Stomach (tissue), 9 donors: Measurements from ENCODE around the gene FGF5. TPM values are rescaled to one million over a fixed set of nuclear protein-coding genes. Genes with fewer than 3 reads are reported as not detected.

ENCODE experiments used
- DNase-seq, 2 donors: peaks; one replicate each; pipeline versions ENCODE4 v3.0.0 to v3.0.0-alpha.2; 2013 to 2019
- H3K27ac ChIP-seq, 5 donors: fragments of 200-600 bp in 4 of 5; sonication (generic) in 4 of 5; one replicate each; pipeline ENCODE4 v1.5.1; 2013 to 2019; ENCODE audit warnings: mild to moderate bottlenecking in 1 of 5, moderate library complexity in 1 of 5
- H3K27me3 ChIP-seq, 3 donors: fragments of 200-600 bp; sonication (generic); one replicate each; pipeline ENCODE4 v1.5.1; 2017 to 2019; ENCODE audit warnings: mixed run types in 1 of 3
- H3K36me3 ChIP-seq, 4 donors: fragments of 200-600 bp; sonication (generic); 1 replicate in 3 of 4; 2 replicates in 1 of 4; pipeline ENCODE4 v1.5.1; 2016 to 2019
- H3K4me1 ChIP-seq, 4 donors: fragments of 200-600 bp; sonication (generic); one replicate each; pipeline ENCODE4 v1.5.1; 2016 to 2019
- H3K4me3 ChIP-seq, 4 donors: fragments of 200-600 bp; sonication (generic) in 3 of 4; one replicate each; pipeline ENCODE4 v1.5.1; 2016 to 2019; ENCODE audit warnings: mild to moderate bottlenecking in 1 of 4
- H3K9me3 ChIP-seq, 4 donors: fragments of 200-600 bp; sonication (generic); one replicate each; pipeline ENCODE4 v1.5.1; 2016 to 2019
- EP300 ChIP-seq: sonication (generic); formaldehyde crosslinking; IDR thresholded peaks from one replicate; pipeline ENCODE4 v1.6.1; 2017; ENCODE audit warnings: antibody characterized with exemption
- POLR2A ChIP-seq, 4 donors: fragments of 450-650 bp; IDR thresholded peaks; one replicate each; pipeline ENCODE4 v1.6.1; 2016; ENCODE audit warnings: antibody characterized with exemption in 4 of 4, control low read depth in 2 of 4, mild to moderate bottlenecking in 1 of 4, moderate library complexity in 1 of 4
- POLR2AphosphoS5 ChIP-seq, 3 donors: sonication (generic); formaldehyde crosslinking; IDR thresholded peaks; one replicate each; pipeline ENCODE4 v1.6.1; 2016; ENCODE audit warnings: antibody characterized with exemption in 3 of 3
- WGBS, 5 donors: extraction: QIAGEN DNeasy Blood & Tissue Kit in 3 of 5; methylation state at CpG; one replicate each; pipeline versions ENCODE4 v1.1.5 to v1.1.7; 2013 to 2018; 5-methylcytosine and 5-hydroxymethylcytosine counted together
- intact Hi-C: fragments of 100-400 bp; cut with DNase I; formaldehyde crosslinking; loops from one replicate; pipeline ENCODE4 v1.15.1; 2023; ENCODE audit warnings: low total_unique reads
- polyA plus RNA-seq, 3 donors: library from polyadenylated mRNA; stranded (reverse); fragments of 200-250 nt; gene quantifications; one replicate each; pipeline ENCODE4 v1.2.3, GENCODE V29; 2013
- total RNA-seq, 5 donors: library from RNA; depleted of rRNA; stranded (reverse); fragments of >200 nt; gene quantifications; one replicate each; pipeline versions ENCODE4 v1.1.0 to v1.2.3, GENCODE V29; 2014 to 2016
- TF ChIP-seq, protein P1 (sequence below), 7 experiments: fragments of 450-650 bp in 4 of 7; fragments of 200-600 bp in 3 of 7; sonication (generic) in 3 of 7; IDR thresholded peaks; one replicate each; pipeline ENCODE4 v1.5.1; 2016 to 2019; ENCODE audit warnings: antibody characterized with exemption in 7 of 7, control low read depth in 2 of 7, mild to moderate bottlenecking in 1 of 7
- donor health status: healthy with polysubstance abuse.
- donor health status: Bipolar disorder and iron deficiency.
- donor health status: healthy.

Gene FGF5
- total and polyA plus RNA-seq, 8 donors, result 0.18 TPM; not detected in 7

DNA sequence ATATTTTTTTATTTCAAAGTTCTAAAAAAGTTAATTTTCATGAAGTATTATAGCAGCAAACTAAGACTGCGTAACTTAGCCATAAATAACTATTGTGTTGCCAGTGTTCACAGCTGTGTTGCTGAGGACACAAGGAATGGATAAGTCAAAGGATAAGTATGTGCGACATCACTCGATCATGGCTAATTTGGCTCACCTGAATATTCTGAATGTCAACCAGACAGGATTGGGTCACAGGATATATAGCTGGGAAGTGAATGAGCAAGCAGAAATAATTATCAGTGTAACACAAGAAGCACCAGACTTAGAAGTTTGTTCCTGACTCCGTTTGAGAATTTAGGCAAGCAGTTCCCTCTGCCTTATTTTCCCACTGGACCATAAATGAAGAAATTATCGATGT is 35.3 kb upstream of the FGF5 start:
- WGBS, 5 donors, result 77 to 92% (median 85%) methylated on average over 5 of the region's 5 CpGs
- TF ChIP-seq, protein P1, sequence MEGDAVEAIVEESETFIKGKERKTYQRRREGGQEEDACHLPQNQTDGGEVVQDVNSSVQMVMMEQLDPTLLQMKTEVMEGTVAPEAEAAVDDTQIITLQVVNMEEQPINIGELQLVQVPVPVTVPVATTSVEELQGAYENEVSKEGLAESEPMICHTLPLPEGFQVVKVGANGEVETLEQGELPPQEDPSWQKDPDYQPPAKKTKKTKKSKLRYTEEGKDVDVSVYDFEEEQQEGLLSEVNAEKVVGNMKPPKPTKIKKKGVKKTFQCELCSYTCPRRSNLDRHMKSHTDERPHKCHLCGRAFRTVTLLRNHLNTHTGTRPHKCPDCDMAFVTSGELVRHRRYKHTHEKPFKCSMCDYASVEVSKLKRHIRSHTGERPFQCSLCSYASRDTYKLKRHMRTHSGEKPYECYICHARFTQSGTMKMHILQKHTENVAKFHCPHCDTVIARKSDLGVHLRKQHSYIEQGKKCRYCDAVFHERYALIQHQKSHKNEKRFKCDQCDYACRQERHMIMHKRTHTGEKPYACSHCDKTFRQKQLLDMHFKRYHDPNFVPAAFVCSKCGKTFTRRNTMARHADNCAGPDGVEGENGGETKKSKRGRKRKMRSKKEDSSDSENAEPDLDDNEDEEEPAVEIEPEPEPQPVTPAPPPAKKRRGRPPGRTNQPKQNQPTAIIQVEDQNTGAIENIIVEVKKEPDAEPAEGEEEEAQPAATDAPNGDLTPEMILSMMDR (IDR thresholded peaks at IDR 0.05), result no peak
- no peak for TF ChIP-seq POLR2A (IDR thresholded peaks at IDR 0.05)
- TF ChIP-seq EP300, result no peak
- no peak for TF ChIP-seq POLR2AphosphoS5 (IDR thresholded peaks at IDR 0.05)
- peaks cover 0 to 15% (median 0%) of the 10 kb centered on the region in 3 donors for H3K27me3 ChIP-seq
- H3K9me3 ChIP-seq, result no peaks in the 10 kb centered on the region
- intact Hi-C loops, result no loop called here
- H3K27ac ChIP-seq, result no peak overlapping the region
- no peaks in the 10 kb centered on the region for H3K36me3 ChIP-seq
- no peak overlapping the region for H3K4me3 ChIP-seq
- DNase-seq, result no peak
- H3K4me1 ChIP-seq, result no peaks in the 10 kb centered on the region

- intact Hi-C loops, result no loop called here
- Histone ChIP-seq H3K36me3 (no peaks in the 10 kb centered on the region), H3K27me3 (peaks cover 0 to 6% (median 0%) of the 10 kb centered on the region in 3 donors), H3K4me3 (no peak overlapping the region), H3K27ac (no peak overlapping the region), H3K4me1 (no peaks in the 10 kb centered on the region), H3K9me3 (no peaks in the 10 kb centered on the region)
- no peak for DNase-seq
- TF ChIP-seq EP300 (no peak), POLR2A (IDR thresholded peaks at IDR 0.05) (no peak), POLR2AphosphoS5 (IDR thresholded peaks at IDR 0.05) (no peak)
- TF ChIP-seq, protein P1 (IDR thresholded peaks at IDR 0.05), result no peak
- 71 to 84% (median 79%) methylated on average over 2 of the region's 2 CpGs for WGBS, 5 donors
Observed at GRCh38 chr4:80232707-80233370, 33.6 kb upstream of the FGF5 start.

GRCh38 chr4:80233390-80233789 is 33.1 kb upstream of the FGF5 start:
- no peak for DNase-seq
- 72 to 88% (median 81%) methylated on average over 4 of the region's 4 CpGs for WGBS, 5 donors
- H3K36me3 ChIP-seq, result no peaks in the 10 kb centered on the region
- no peak for TF ChIP-seq POLR2A (IDR thresholded peaks at IDR 0.05)
- TF ChIP-seq, protein P1 (IDR thresholded peaks at IDR 0.05), result no peak
- no peak for TF ChIP-seq POLR2AphosphoS5 (IDR thresholded peaks at IDR 0.05)
- TF ChIP-seq EP300, result no peak
- H3K9me3 ChIP-seq, result no peaks in the 10 kb centered on the region
- intact Hi-C loops, result no loop called here
- H3K4me3 ChIP-seq, result no peak overlapping the region
- no peaks in the 10 kb centered on the region for H3K4me1 ChIP-seq
- no peak overlapping the region for H3K27ac ChIP-seq
- H3K27me3 ChIP-seq, result peaks cover 0 to 6% (median 0%) of the 10 kb centered on the region in 3 donors

GRCh38 chr4:80235451-80235850 is 31.0 kb upstream of the FGF5 start:
- DNase-seq, result no peak
- intact Hi-C loops, result no loop called here
- no peaks in the 10 kb centered on the region for H3K9me3 ChIP-seq
- WGBS, 5 donors, result 44 to 63% (median 60%) methylated on average over 1 of the region's 1 CpG
- H3K36me3 ChIP-seq, result no peaks in the 10 kb centered on the region
- H3K4me1 ChIP-seq, result no peaks in the 10 kb centered on the region
- H3K4me3 ChIP-seq, result no peak overlapping the region
- TF ChIP-seq, protein P1 (IDR thresholded peaks at IDR 0.05), result no peak
- H3K27ac ChIP-seq, result no peak overlapping the region
- peaks cover 0 to 10% (median 0%) of the 10 kb centered on the region in 3 donors for H3K27me3 ChIP-seq
